Measurements from ENCODE around the gene C10orf143. TPM values are rescaled to one million over a fixed set of nuclear protein-coding genes. Genes with fewer than 3 reads are reported as not detected.
"Not testable (repeated sequence)": the region's sequence is repeated elsewhere in the genome, so short reads cannot be mapped to it uniquely, and the experiment has no call there.

Gene C10orf143
- total RNA-seq, 2 experiments from 2014 or later: 2.7 to 4.3 TPM

GRCh38 chr10:130108146-130108545 is 2.5 kb downstream of the C10orf143 start:
- CTCF ChIA-PET: interaction anchor here (1.1 to 3.8 kb wide), 3 partner anchors 19 to 29 kb away, joined by 3 to 23 read pairs (median 3); no protein-coding TSS in a partner anchor
- not testable (repeated sequence) for DNase-seq; H3K27me3 Mint-ChIP-seq; ATAC-seq; H3K9me3 Mint-ChIP-seq (ENCODE audit: low read depth)
- H3K4me1 Mint-ChIP-seq: peaks cover 48% of the 10 kb centered on the region
- peak overlapping the region; percentile 63 for H3K27ac Mint-ChIP-seq
- H3K36me3 Mint-ChIP-seq: peaks cover 14% of the 10 kb centered on the region
- peak overlapping the region; percentile 48 for H3K4me3 Mint-ChIP-seq

GRCh38 chr10:130105724-130106123 is 4.9 kb downstream of the C10orf143 start:
- Mint-ChIP-seq H3K9me3 (ENCODE audit: low read depth) (no peaks in the 10 kb centered on the region), H3K27me3 (no peaks in the 10 kb centered on the region), H3K4me3 (no peak overlapping the region), H3K27ac (no peak overlapping the region), H3K4me1 (peaks cover 36% of the 10 kb centered on the region), H3K36me3 (peaks cover 9% of the 10 kb centered on the region)
- CTCF ChIA-PET: no interaction called here
- ATAC-seq (no peak), DNase-seq (no peak)

- DNase-seq (no peak), ATAC-seq (no peak)
- CTCF ChIA-PET: interaction anchor here (2.1 kb wide), 1 partner anchor 11 kb away, joined by 10 read pairs; the partner anchor contains the start of gene C10orf143
- Mint-ChIP-seq H3K4me3 (no peak overlapping the region), H3K9me3 (ENCODE audit: low read depth) (no peaks in the 10 kb centered on the region), H3K4me1 (no peaks in the 10 kb centered on the region), H3K27me3 (no peaks in the 10 kb centered on the region), H3K36me3 (peaks cover 7% of the 10 kb centered on the region), H3K27ac (no peak overlapping the region)
These were observed 11.3 kb downstream of the C10orf143 start for GRCh38 chr10:130099344-130099743.

- H3K9me3 Mint-ChIP-seq (ENCODE audit: low read depth): peaks cover 10% of the 10 kb centered on the region
- not testable (repeated sequence) for H3K4me3 Mint-ChIP-seq, H3K27ac Mint-ChIP-seq, ATAC-seq, H3K27me3 Mint-ChIP-seq, H3K4me1 Mint-ChIP-seq
- CTCF ChIA-PET: interaction anchor here (1.3 kb wide), 1 partner anchor 19 kb away, joined by 4 read pairs; no protein-coding TSS in a partner anchor
- peaks cover 18% of the 10 kb centered on the region for H3K36me3 Mint-ChIP-seq
- DNase-seq: peak; percentile 48
These were observed 20.1 kb downstream of the C10orf143 start for GRCh38 chr10:130090565-130090964.

GRCh38 chr10:130080461-130080814 is 30.2 kb downstream of the C10orf143 start:
- H3K4me1 Mint-ChIP-seq: no peaks in the 10 kb centered on the region
- ATAC-seq: no peak
- H3K27ac Mint-ChIP-seq: no peak overlapping the region
- H3K36me3 Mint-ChIP-seq: no peaks in the 10 kb centered on the region
- no peak for DNase-seq
- CTCF ChIA-PET: no interaction called here
- no peaks in the 10 kb centered on the region for H3K27me3 Mint-ChIP-seq
- H3K9me3 Mint-ChIP-seq (ENCODE audit: low read depth): no peaks in the 10 kb centered on the region
- no peak overlapping the region for H3K4me3 Mint-ChIP-seq

- no peak overlapping the region for H3K4me3 Mint-ChIP-seq
These were observed 30.8 kb downstream of the C10orf143 start for GRCh38 chr10:130079614-130080460.

GRCh38 chr10:130078120-130078519 is 32.5 kb downstream of the C10orf143 start:
- Mint-ChIP-seq H3K27ac (no peak overlapping the region), H3K4me3 (no peak overlapping the region), H3K36me3 (no peaks in the 10 kb centered on the region), H3K27me3 (no peaks in the 10 kb centered on the region), H3K9me3 (ENCODE audit: low read depth) (peaks cover 3% of the 10 kb centered on the region), H3K4me1 (no peaks in the 10 kb centered on the region)
- no peak for DNase-seq
- CTCF ChIA-PET: no interaction called here
- ATAC-seq: no peak

More at GRCh38 chr10:130079614-130080460, 30.8 kb downstream of the C10orf143 start:
- no peaks in the 10 kb centered on the region for H3K4me1 Mint-ChIP-seq
- ATAC-seq (no peak), DNase-seq (no peak)
- no peaks in the 10 kb centered on the region for H3K36me3 Mint-ChIP-seq
- CTCF ChIA-PET: no interaction called here
- H3K27ac Mint-ChIP-seq: no peak overlapping the region
- no peaks in the 10 kb centered on the region for H3K9me3 Mint-ChIP-seq (ENCODE audit: low read depth)
- no peaks in the 10 kb centered on the region for H3K27me3 Mint-ChIP-seq

- Mint-ChIP-seq H3K36me3 (no peaks in the 10 kb centered on the region), H3K4me1 (no peaks in the 10 kb centered on the region), H3K27me3 (no peaks in the 10 kb centered on the region), H3K27ac (no peak overlapping the region), H3K4me3 (no peak overlapping the region), H3K9me3 (ENCODE audit: low read depth) (peaks cover 6% of the 10 kb centered on the region)
- CTCF ChIA-PET: no interaction called here
- DNase-seq: no peak
- ATAC-seq: no peak
These were observed 33.9 kb downstream of the C10orf143 start for GRCh38 chr10:130076681-130077080.

- Mint-ChIP-seq H3K4me3 (no peak overlapping the region), H3K27ac (no peak overlapping the region), H3K4me1 (no peaks in the 10 kb centered on the region), H3K27me3 (no peaks in the 10 kb centered on the region), H3K36me3 (no peaks in the 10 kb centered on the region), H3K9me3 (ENCODE audit: low read depth) (peaks cover 6% of the 10 kb centered on the region)
- DNase-seq (no peak), ATAC-seq (no peak)
- CTCF ChIA-PET: interaction anchor here (1.0 kb wide), 1 partner anchor 54 kb away, joined by 3 read pairs; no protein-coding TSS in a partner anchor
These were observed 36.0 kb downstream of the C10orf143 start for GRCh38 chr10:130074639-130075038.

GRCh38 chr10:130073912-130074311 is 36.7 kb downstream of the C10orf143 start:
- Mint-ChIP-seq H3K36me3 (no peaks in the 10 kb centered on the region), H3K27me3 (no peaks in the 10 kb centered on the region), H3K9me3 (ENCODE audit: low read depth) (peaks cover 6% of the 10 kb centered on the region), H3K4me1 (no peaks in the 10 kb centered on the region), H3K4me3 (no peak overlapping the region), H3K27ac (no peak overlapping the region)
- CTCF ChIA-PET: no interaction called here
- DNase-seq: no peak
- ATAC-seq: no peak

- CTCF ChIA-PET: no interaction called here
- Mint-ChIP-seq H3K9me3 (ENCODE audit: low read depth) (peaks cover 6% of the 10 kb centered on the region), H3K36me3 (no peaks in the 10 kb centered on the region), H3K27me3 (no peaks in the 10 kb centered on the region), H3K27ac (no peak overlapping the region), H3K4me3 (no peak overlapping the region), H3K4me1 (no peaks in the 10 kb centered on the region)
- no peak for ATAC-seq
- no peak for DNase-seq
These were observed 38.4 kb downstream of the C10orf143 start for GRCh38 chr10:130072247-130072646.

GRCh38 chr10:130067893-130068292 is 42.7 kb downstream of the C10orf143 start:
- CTCF ChIA-PET: no interaction called here
- DNase-seq: no peak
- H3K4me3 Mint-ChIP-seq: no peak overlapping the region
- peaks cover 3% of the 10 kb centered on the region for H3K9me3 Mint-ChIP-seq (ENCODE audit: low read depth)
- H3K27me3 Mint-ChIP-seq: no peaks in the 10 kb centered on the region
- no peaks in the 10 kb centered on the region for H3K36me3 Mint-ChIP-seq
- no peak for ATAC-seq
- H3K27ac Mint-ChIP-seq: no peak overlapping the region
- H3K4me1 Mint-ChIP-seq: no peaks in the 10 kb centered on the region

- H3K27ac Mint-ChIP-seq: no peak overlapping the region
These were observed 43.9 kb downstream of the C10orf143 start for GRCh38 chr10:130066743-130067142.

GRCh38 chr10:130065251-130065650 is 45.4 kb downstream of the C10orf143 start:
- DNase-seq (no peak), ATAC-seq (no peak)
- H3K4me3 Mint-ChIP-seq: no peak overlapping the region
- no peaks in the 10 kb centered on the region for H3K27me3 Mint-ChIP-seq
- CTCF ChIA-PET: no interaction called here
- H3K27ac Mint-ChIP-seq: no peak overlapping the region
- no peaks in the 10 kb centered on the region for H3K9me3 Mint-ChIP-seq (ENCODE audit: low read depth)
- no peaks in the 10 kb centered on the region for H3K36me3 Mint-ChIP-seq
- H3K4me1 Mint-ChIP-seq: no peaks in the 10 kb centered on the region

More at GRCh38 chr10:130066743-130067142, 43.9 kb downstream of the C10orf143 start:
- H3K9me3 Mint-ChIP-seq (ENCODE audit: low read depth): no peaks in the 10 kb centered on the region
- CTCF ChIA-PET: no interaction called here
- ATAC-seq: no peak
- DNase-seq: no peak
- no peaks in the 10 kb centered on the region for H3K36me3 Mint-ChIP-seq
- no peaks in the 10 kb centered on the region for H3K27me3 Mint-ChIP-seq
- no peak overlapping the region for H3K4me3 Mint-ChIP-seq
- H3K4me1 Mint-ChIP-seq: no peaks in the 10 kb centered on the region

All from activated CD8-positive, alpha-beta memory T cell treated with anti-CD3 and anti-CD28 coated beads, Interleukin-2, amount 10 ng/mL, durations not matched to agents 7 days and 5 days (primary cell).